HCT116 (cell line): ENCODE results near the gene UQCR11. TPM values are rescaled to one million over a fixed set of nuclear protein-coding genes. Genes with fewer than 3 reads are reported as not detected.

Experiments used
- ATAC-seq: fragments of 200-7000 bp; cut with Tn5 transposase; 2 replicates; pipeline ENCODE4 v1.9.1; 2020; ENCODE audit warnings: mild to moderate bottlenecking, moderate library complexity
- BruUV-seq: library from RNA; stranded (reverse); fragments of 400-500 nt; replicated peaks from 2 replicates; lab custom pipeline; 2021; lab: Mats Ljungman, UMichigan
- CTCF ChIA-PET: fragments of 300-600 bp; sonication (Branson Sonifier 250); formaldehyde crosslinking; loops from one replicate; lab custom pipeline; 2021; ENCODE audit warnings: antibody characterized with exemption; lab: Charles Lee
- POLR2A ChIA-PET: fragments of 300-600, 350-600 bp; sonication (Branson Sonifier 250); formaldehyde crosslinking; loops from one replicate; lab custom pipeline; 2021; ENCODE audit warnings: antibody characterized with exemption; lab: Charles Lee
- RAD21 ChIA-PET, 2 experiments: fragments of 300-600 bp; sonication (Branson Sonifier 250); formaldehyde crosslinking; loops; one replicate each; lab custom pipeline; 2023; ENCODE audit warnings: low total read pairs in 2 of 2; ENCODE audit not compliant: uncharacterized antibody in 2 of 2, unreplicated experiment in 2 of 2, low non-redundant PET in 1 of 2; lab: Charles Lee
- DNase-seq: peaks from one replicate; pipeline ENCODE4 v3.0.0-alpha.2; 2010; ENCODE audit warnings: low read depth, low spot score
- H2AFZ ChIP-seq: fragments of 200-600 bp; shearing (Covaris generic), sonication (generic); 2 replicates; pipeline ENCODE4 v1.6.1; 2017; ENCODE audit warnings: low read depth, mixed run types, mixed read lengths, antibody characterized with exemption, low read length; ENCODE audit not compliant: poor library complexity, severe bottlenecking
- H3K27ac ChIP-seq: 2 replicates; pipeline ENCODE4 v1.5.1; 2012; ENCODE audit warnings: low read depth, low read length
- H3K27me3 ChIP-seq: fragments of 200-600 bp; sonication (generic); 2 replicates; pipeline ENCODE4 v1.6.1; 2016; ENCODE audit warnings: mixed run types, low read length, mixed read lengths; ENCODE audit not compliant: insufficient read depth
- H3K36me3 ChIP-seq, 2 experiments: fragments of 200-500 bp in 1 of 2; fragments of 200-600 bp in 1 of 2; sonication (Bioruptor generic) in 1 of 2; sonication (generic) in 1 of 2; 2 replicates each; pipeline versions ENCODE4 v1.5.1 to v1.6.1; 2014 to 2016; ENCODE audit warnings: low read length in 2 of 2, inconsistent platforms in 1 of 2, mixed read lengths in 1 of 2, mixed run types in 1 of 2; ENCODE audit not compliant: insufficient read depth in 2 of 2, control insufficient read depth in 1 of 2
- H3K4me1 ChIP-seq, 2 experiments: fragments of 200-600 bp in 1 of 2; sonication (generic) in 1 of 2; 2 replicates each; pipeline versions ENCODE4 v1.5.1 to v1.6.1; 2012 to 2017; ENCODE audit warnings: low read length in 2 of 2, inconsistent platforms in 1 of 2, mild to moderate bottlenecking in 1 of 2, mixed read lengths in 1 of 2, mixed run types in 1 of 2, moderate library complexity in 1 of 2; ENCODE audit not compliant: insufficient read depth in 2 of 2, control insufficient read depth in 1 of 2
- H3K4me2 ChIP-seq: fragments of 200-600 bp; sonication (generic); 2 replicates; pipeline ENCODE4 v1.6.1; 2017; ENCODE audit warnings: mixed run types, low read length, mixed read lengths
- H3K4me3 ChIP-seq, 2 experiments: fragments of 200-600 bp in 1 of 2; sonication (generic) in 1 of 2; replicated peaks in 1 of 2; 2 replicates each; pipeline ENCODE4 v1.5.1; 2011 to 2016; ENCODE audit warnings: low read length in 2 of 2, control low read depth in 1 of 2, low read depth in 1 of 2, mild to moderate bottlenecking in 1 of 2, mixed read lengths in 1 of 2, mixed run types in 1 of 2
- H3K79me2 ChIP-seq: fragments of 200-600 bp; sonication (generic); 2 replicates; pipeline ENCODE4 v1.6.1; 2017; ENCODE audit warnings: mild to moderate bottlenecking, mixed run types, low read length, moderate library complexity, mixed read lengths; ENCODE audit not compliant: insufficient read depth
- H3K9ac ChIP-seq: fragments of 200-600 bp; sonication (generic); 2 replicates; pipeline ENCODE4 v1.6.1; 2016; ENCODE audit warnings: low read length, mixed read lengths
- H3K9me2 ChIP-seq: fragments of 200-600 bp; sonication (generic), shearing (Covaris generic); 2 replicates; pipeline ENCODE4 v1.6.1; 2017; ENCODE audit warnings: mixed run types, mild to moderate bottlenecking, moderate library complexity; ENCODE audit not compliant: insufficient read depth
- H3K9me3 ChIP-seq, 2 experiments: fragments of 200-500 bp in 1 of 2; fragments of 200-600 bp in 1 of 2; sonication (Bioruptor generic) in 1 of 2; sonication (generic) in 1 of 2; 2 replicates each; pipeline ENCODE4 v1.6.1; 2014 to 2017; ENCODE audit warnings: low read length in 2 of 2, mixed read lengths in 2 of 2, inconsistent platforms in 1 of 2, low read depth in 1 of 2, mild to moderate bottlenecking in 1 of 2, mixed run types in 1 of 2, moderate library complexity in 1 of 2; ENCODE audit not compliant: control insufficient read depth in 1 of 2, insufficient read depth in 1 of 2
- H4K20me1 ChIP-seq: fragments of 200-600 bp; sonication (generic), shearing (Covaris generic); 2 replicates; pipeline ENCODE4 v1.6.1; 2017; ENCODE audit warnings: mixed run types, mild to moderate bottlenecking, moderate library complexity; ENCODE audit not compliant: insufficient read depth
- CBX3 ChIP-seq: IDR thresholded peaks from 2 replicates; pipeline ENCODE4 v1.6.1; 2012; ENCODE audit warnings: low read depth
- EZH2phosphoT487 ChIP-seq: fragments of 200-600 bp; IDR thresholded peaks from 2 replicates; pipeline ENCODE4 v1.6.1; 2018; ENCODE audit warnings: antibody characterized with exemption, borderline replicate concordance
- FOSL1 ChIP-seq: IDR thresholded peaks from 2 replicates; pipeline ENCODE4 v1.6.1; 2012; ENCODE audit warnings: low read depth
- POLR2A ChIP-seq: IDR thresholded peaks from 2 replicates; pipeline ENCODE4 v1.7.0; 2011; ENCODE audit warnings: borderline replicate concordance; ENCODE audit not compliant: insufficient read depth, insufficient read length; ENCODE audit errors: extremely low read depth
- POLR2AphosphoS5 ChIP-seq: IDR thresholded peaks from 2 replicates; pipeline ENCODE4 v1.6.1; 2011; ENCODE audit warnings: mild to moderate bottlenecking, low read depth, low read length, moderate library complexity
- SIN3A ChIP-seq: IDR thresholded peaks from 2 replicates; pipeline ENCODE4 v1.6.1; 2012; ENCODE audit warnings: low read depth
- SRF ChIP-seq: IDR thresholded peaks from 2 replicates; pipeline ENCODE4 v1.6.1; 2012; ENCODE audit warnings: low read depth
- ZFX ChIP-seq: fragments of 450-650 bp; IDR thresholded peaks from 2 replicates; pipeline ENCODE4 v1.6.1; 2017
- ZNF274 ChIP-seq: fragments of 200-500 bp; sonication (Bioruptor generic); IDR thresholded peaks from 2 replicates; pipeline ENCODE4 v1.6.1; 2014; ENCODE audit warnings: mild to moderate bottlenecking, low read depth, low read length, inconsistent platforms
- intact Hi-C: fragments of 100-400 bp; cut with micrococcal nuclease; formaldehyde crosslinking; loops from 2 replicates; pipeline ENCODE4 v1.10.0; 2022
- total RNA-seq: library from RNA; stranded (reverse); gene quantifications from one replicate; pipeline ENCODE4 v1.2.1, GENCODE V29; 2021; ENCODE audit not compliant: unreplicated experiment
- TF ChIP-seq, protein P1 (sequence below): IDR thresholded peaks from 2 replicates; pipeline ENCODE4 v1.6.1; 2012; ENCODE audit warnings: low read depth

The UQCR11 gene
- total RNA-seq, 1 experiment from 2014 or later = 303 TPM

GRCh38 chr19:1580957-1581356 is 24.3 kb downstream of the UQCR11 start:
- Histone ChIP-seq H3K4me3 (no peak overlapping the region), H3K9me2 (no peaks in the 10 kb centered on the region), H3K27ac (no peak overlapping the region), H3K4me2 (no peak overlapping the region), H2AFZ (no peak overlapping the region), H3K4me1 (peaks cover 0 to 3% of the 10 kb centered on the region in 2 experiments; a peak in 2 of 4 replicates), H3K79me2 (peaks cover 7% of the 10 kb centered on the region; the same call in 1 of the 2 replicates), H3K9me3 (no peaks in the 10 kb centered on the region), H3K9ac (no peak overlapping the region), H4K20me1 (no peaks in the 10 kb centered on the region), H3K36me3 (peaks cover 4 to 11% of the 10 kb centered on the region in 2 experiments; a peak in 1 of 4 replicates), H3K27me3 (no peaks in the 10 kb centered on the region)
- DNase-seq = no peak
- CTCF ChIA-PET = no interaction called here
- no TSS peak for BruUV-seq
- intact Hi-C loops = no loop called here
- POLR2A ChIA-PET = no interaction called here
- no peak for TF ChIP-seq POLR2AphosphoS5
- no peak for TF ChIP-seq POLR2A
- no peak for TF ChIP-seq ZNF274
- no peak for TF ChIP-seq SRF
- TF ChIP-seq SIN3A = no peak
- TF ChIP-seq ZFX = no peak
- TF ChIP-seq, protein P1, sequence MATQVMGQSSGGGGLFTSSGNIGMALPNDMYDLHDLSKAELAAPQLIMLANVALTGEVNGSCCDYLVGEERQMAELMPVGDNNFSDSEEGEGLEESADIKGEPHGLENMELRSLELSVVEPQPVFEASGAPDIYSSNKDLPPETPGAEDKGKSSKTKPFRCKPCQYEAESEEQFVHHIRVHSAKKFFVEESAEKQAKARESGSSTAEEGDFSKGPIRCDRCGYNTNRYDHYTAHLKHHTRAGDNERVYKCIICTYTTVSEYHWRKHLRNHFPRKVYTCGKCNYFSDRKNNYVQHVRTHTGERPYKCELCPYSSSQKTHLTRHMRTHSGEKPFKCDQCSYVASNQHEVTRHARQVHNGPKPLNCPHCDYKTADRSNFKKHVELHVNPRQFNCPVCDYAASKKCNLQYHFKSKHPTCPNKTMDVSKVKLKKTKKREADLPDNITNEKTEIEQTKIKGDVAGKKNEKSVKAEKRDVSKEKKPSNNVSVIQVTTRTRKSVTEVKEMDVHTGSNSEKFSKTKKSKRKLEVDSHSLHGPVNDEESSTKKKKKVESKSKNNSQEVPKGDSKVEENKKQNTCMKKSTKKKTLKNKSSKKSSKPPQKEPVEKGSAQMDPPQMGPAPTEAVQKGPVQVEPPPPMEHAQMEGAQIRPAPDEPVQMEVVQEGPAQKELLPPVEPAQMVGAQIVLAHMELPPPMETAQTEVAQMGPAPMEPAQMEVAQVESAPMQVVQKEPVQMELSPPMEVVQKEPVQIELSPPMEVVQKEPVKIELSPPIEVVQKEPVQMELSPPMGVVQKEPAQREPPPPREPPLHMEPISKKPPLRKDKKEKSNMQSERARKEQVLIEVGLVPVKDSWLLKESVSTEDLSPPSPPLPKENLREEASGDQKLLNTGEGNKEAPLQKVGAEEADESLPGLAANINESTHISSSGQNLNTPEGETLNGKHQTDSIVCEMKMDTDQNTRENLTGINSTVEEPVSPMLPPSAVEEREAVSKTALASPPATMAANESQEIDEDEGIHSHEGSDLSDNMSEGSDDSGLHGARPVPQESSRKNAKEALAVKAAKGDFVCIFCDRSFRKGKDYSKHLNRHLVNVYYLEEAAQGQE = no peak
- TF ChIP-seq FOSL1 = no peak
- no peak for TF ChIP-seq CBX3
- TF ChIP-seq EZH2phosphoT487 = no peak
- ATAC-seq = no peak
- RAD21 ChIA-PET = no interaction called here
